SK-N-SH treated with all-trans-retinoic acid at 6 μM for 48 hours (cell line): ENCODE results near the gene ESRRA.

Source experiments
- ATAC-seq: fragments of 200-7000 bp; cut with Tn5 transposase; 3 replicates; pipeline ENCODE4 v1.9.1; 2020; ENCODE audit warnings: mild to moderate bottlenecking, moderate library complexity
- ARNTL ChIP-seq: fragments of 450-650 bp; formaldehyde crosslinking; IDR thresholded peaks from 2 replicates; pipeline ENCODE4 v1.5.0; 2020; ENCODE audit warnings: low read depth, mild to moderate bottlenecking, moderate library complexity, borderline replicate concordance
- BACH2 ChIP-seq: fragments of 250-450 bp; sonication (Bioruptor Pico); IDR thresholded peaks from 2 replicates; pipeline ENCODE4 v1.9.0; 2021; ENCODE audit warnings: mild to moderate bottlenecking, borderline replicate concordance
- CREB5 ChIP-seq: fragments of 250-450 bp; sonication (Bioruptor Pico); IDR thresholded peaks from 2 replicates; pipeline ENCODE4 v1.5.1; 2020; ENCODE audit warnings: low read depth, mild to moderate bottlenecking, moderate library complexity
- ESRRG ChIP-seq: fragments of 250-450 bp; sonication (Bioruptor Pico); IDR thresholded peaks from 2 replicates; pipeline ENCODE4 v1.6.1; 2021; ENCODE audit warnings: mild to moderate bottlenecking
- GLIS3 ChIP-seq: fragments of 250-450 bp; sonication (Bioruptor Pico); IDR thresholded peaks from 2 replicates; pipeline ENCODE4 v1.5.0; 2020; ENCODE audit warnings: mild to moderate bottlenecking, moderate library complexity
- ISL1 ChIP-seq: fragments of 250-450 bp; sonication (Bioruptor Pico); IDR thresholded peaks from 2 replicates; pipeline ENCODE4 v2.1.2; 2022; ENCODE audit warnings: mild to moderate bottlenecking, moderate library complexity
- OSR1 ChIP-seq: fragments of 250-450 bp; sonication (Bioruptor Pico); IDR thresholded peaks from 2 replicates; pipeline ENCODE4 v1.8.0; 2022; ENCODE audit warnings: moderate library complexity, mild to moderate bottlenecking, inconsistent platforms
- PATZ1 ChIP-seq: fragments of 250-450 bp; sonication (Bioruptor Pico); IDR thresholded peaks from 2 replicates; pipeline ENCODE4 v1.8.0; 2020; ENCODE audit warnings: mild to moderate bottlenecking, moderate library complexity, borderline replicate concordance
- POU6F1 ChIP-seq: fragments of 250-450 bp; sonication (Bioruptor Pico); IDR thresholded peaks from 2 replicates; pipeline ENCODE4 v1.8.0; 2021; ENCODE audit warnings: low read depth, mild to moderate bottlenecking, moderate library complexity, borderline replicate concordance
- TCF4 ChIP-seq: fragments of 250-450 bp; sonication (Bioruptor Pico); IDR thresholded peaks from 2 replicates; pipeline ENCODE4 v1.8.0; 2021; ENCODE audit warnings: mild to moderate bottlenecking, moderate library complexity, borderline replicate concordance
- TOX ChIP-seq: fragments of 250-450 bp; sonication (Bioruptor Pico); IDR thresholded peaks from 2 replicates; pipeline ENCODE4 v1.8.0; 2021; ENCODE audit warnings: mild to moderate bottlenecking, moderate library complexity, borderline replicate concordance
- ZC3H10 ChIP-seq: fragments of 250-450 bp; sonication (Bioruptor Pico); IDR thresholded peaks from 2 replicates; pipeline ENCODE4 v1.5.1; 2021; ENCODE audit warnings: mild to moderate bottlenecking, moderate library complexity
- ZFP3 ChIP-seq: fragments of 250-450 bp; sonication (Bioruptor Pico); IDR thresholded peaks from 2 replicates; pipeline ENCODE4 v1.5.0; 2020; ENCODE audit warnings: mild to moderate bottlenecking, moderate library complexity
- ZFP30 ChIP-seq: fragments of 450-650 bp; formaldehyde crosslinking; IDR thresholded peaks from 2 replicates; pipeline ENCODE4 v1.5.0; 2022; ENCODE audit warnings: mild to moderate bottlenecking, moderate library complexity
- ZNF8 ChIP-seq: fragments of 450-650 bp; formaldehyde crosslinking; IDR thresholded peaks from 2 replicates; pipeline ENCODE4 v1.5.0; 2020; ENCODE audit warnings: mild to moderate bottlenecking, moderate library complexity
- TF ChIP-seq, protein P1 (sequence below): fragments of 250-450 bp; sonication (Bioruptor Pico); IDR thresholded peaks from 2 replicates; pipeline ENCODE4 v1.5.0; 2020; ENCODE audit warnings: mild to moderate bottlenecking, moderate library complexity

ESRRA gene

GRCh38 chr11:64304316-64305072 is 830 bp upstream of the ESRRA start:
- peak; percentile 93 for TF ChIP-seq ESRRG (CRISPR knock-in tag)
- TF ChIP-seq GLIS3 (CRISPR knock-in tag), result no peak
- TF ChIP-seq OSR1 (CRISPR knock-in tag), result no peak
- TF ChIP-seq ZFP30 (CRISPR knock-in tag), result no peak
- 0 out of 2 replicates have a peak, but pooled peaks have one; percentile 38 for TF ChIP-seq ZFP3
- TF ChIP-seq, protein P1, sequence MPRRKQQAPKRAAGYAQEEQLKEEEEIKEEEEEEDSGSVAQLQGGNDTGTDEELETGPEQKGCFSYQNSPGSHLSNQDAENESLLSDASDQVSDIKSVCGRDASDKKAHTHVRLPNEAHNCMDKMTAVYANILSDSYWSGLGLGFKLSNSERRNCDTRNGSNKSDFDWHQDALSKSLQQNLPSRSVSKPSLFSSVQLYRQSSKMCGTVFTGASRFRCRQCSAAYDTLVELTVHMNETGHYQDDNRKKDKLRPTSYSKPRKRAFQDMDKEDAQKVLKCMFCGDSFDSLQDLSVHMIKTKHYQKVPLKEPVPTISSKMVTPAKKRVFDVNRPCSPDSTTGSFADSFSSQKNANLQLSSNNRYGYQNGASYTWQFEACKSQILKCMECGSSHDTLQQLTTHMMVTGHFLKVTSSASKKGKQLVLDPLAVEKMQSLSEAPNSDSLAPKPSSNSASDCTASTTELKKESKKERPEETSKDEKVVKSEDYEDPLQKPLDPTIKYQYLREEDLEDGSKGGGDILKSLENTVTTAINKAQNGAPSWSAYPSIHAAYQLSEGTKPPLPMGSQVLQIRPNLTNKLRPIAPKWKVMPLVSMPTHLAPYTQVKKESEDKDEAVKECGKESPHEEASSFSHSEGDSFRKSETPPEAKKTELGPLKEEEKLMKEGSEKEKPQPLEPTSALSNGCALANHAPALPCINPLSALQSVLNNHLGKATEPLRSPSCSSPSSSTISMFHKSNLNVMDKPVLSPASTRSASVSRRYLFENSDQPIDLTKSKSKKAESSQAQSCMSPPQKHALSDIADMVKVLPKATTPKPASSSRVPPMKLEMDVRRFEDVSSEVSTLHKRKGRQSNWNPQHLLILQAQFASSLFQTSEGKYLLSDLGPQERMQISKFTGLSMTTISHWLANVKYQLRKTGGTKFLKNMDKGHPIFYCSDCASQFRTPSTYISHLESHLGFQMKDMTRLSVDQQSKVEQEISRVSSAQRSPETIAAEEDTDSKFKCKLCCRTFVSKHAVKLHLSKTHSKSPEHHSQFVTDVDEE (CRISPR knock-in tag), result 0 out of 2 replicates have a peak, but pooled peaks have one; percentile 38
- no peak for TF ChIP-seq TOX (CRISPR knock-in tag)
- no peak for TF ChIP-seq BACH2 (CRISPR knock-in tag)
- TF ChIP-seq, all 23 proteins: peak for 3

DNA sequence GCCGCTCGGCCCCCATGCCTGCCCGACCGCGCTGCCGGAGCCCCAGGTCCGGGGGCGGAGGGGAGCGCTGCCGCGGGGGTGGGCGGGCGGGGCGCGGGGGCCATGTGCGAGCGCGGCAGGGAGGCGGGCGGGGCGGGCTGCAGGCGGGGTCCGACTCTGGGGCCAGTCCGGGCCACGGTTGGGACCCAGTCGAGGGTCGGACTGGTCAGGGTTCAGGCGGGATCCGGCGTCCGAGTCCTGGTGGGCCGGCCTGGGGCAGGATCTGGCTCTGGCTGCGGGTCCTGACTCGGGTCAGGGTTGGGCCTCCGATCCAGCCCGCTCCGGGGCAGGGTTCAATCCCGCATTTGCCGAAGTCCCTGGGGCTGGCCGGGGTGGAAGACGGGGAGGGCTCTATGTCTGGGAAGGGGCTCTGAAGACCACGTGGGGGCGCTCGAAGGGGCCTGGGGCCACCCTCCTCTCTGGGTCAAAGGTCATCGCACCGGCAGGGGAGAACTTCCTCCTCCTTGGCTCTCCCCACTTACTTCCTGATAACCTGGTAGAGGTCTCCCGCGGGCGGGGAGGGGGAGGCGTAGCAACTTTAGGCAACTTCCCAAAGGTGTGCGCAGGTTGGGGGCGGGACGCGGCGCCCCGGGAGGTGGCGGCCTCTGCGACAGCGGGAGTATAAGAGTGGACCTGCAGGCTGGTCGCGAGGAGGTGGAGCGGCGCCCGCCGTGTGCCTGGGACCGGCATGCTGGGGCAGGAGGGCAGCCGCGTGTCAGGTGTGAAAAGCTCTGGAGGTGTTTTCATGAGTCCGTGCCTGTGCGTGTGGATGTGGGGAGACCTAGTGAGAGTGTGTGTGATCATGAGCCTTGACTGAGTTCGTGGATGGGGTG is 603 bp downstream of the ESRRA start:
- TF ChIP-seq ZFP3 (no peak), POU6F1 (CRISPR knock-in tag) (no peak), ISL1 (CRISPR knock-in tag) (no peak), ARNTL (CRISPR knock-in tag) (no peak), PATZ1 (CRISPR knock-in tag) (no peak), ZC3H10 (CRISPR knock-in tag) (no peak)
- TF ChIP-seq, protein P1 (CRISPR knock-in tag), result no peak
- ATAC-seq, result peak; percentile 10

More at GRCh38 chr11:64304316-64305072, 830 bp upstream of the ESRRA start:
- ATAC-seq, result peak; percentile 82

DNA sequence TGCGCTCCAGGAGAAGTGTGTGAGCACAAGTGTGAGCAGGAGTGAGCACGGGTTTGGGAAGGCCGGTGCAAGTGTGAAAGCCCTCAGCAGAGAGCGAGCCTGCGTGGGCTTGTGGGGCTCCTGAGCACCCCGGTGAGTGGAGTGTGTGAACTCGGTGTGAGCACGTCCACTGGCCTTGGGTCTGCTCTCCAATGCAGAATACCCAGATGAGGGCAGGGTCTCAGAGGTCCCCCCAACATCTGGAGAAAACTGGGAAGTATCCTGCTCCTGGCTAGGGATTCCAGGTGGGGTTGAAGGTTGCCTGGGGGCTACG is 1.2 kb downstream of the ESRRA start:
- TF ChIP-seq GLIS3 (CRISPR knock-in tag), result no peak
- no peak for ATAC-seq

GRCh38 chr11:64306876-64307622 is 1.7 kb downstream of the ESRRA start:
- ATAC-seq, result no peak
- no peak for TF ChIP-seq ZC3H10 (CRISPR knock-in tag)
- TF ChIP-seq ARNTL (CRISPR knock-in tag), result no peak
- TF ChIP-seq, protein P1 (CRISPR knock-in tag), result no peak
- no peak for TF ChIP-seq TCF4 (CRISPR knock-in tag)
- TF ChIP-seq CREB5, result no peak
- TF ChIP-seq ZNF8 (CRISPR knock-in tag), result no peak
- no peak for TF ChIP-seq GLIS3 (CRISPR knock-in tag)
